A549 (cell line): ENCODE data around the gene IL10RA.

Experiments
- EP300 ChIP-seq, 2 experiments: fragments of >200 bp; sonication (Bioruptor Twin); formaldehyde crosslinking; IDR thresholded peaks; 2 replicates in 1 of 2; 3 replicates in 1 of 2; pipeline ENCODE4 v1.6.1; 2016 to 2017
- RCOR1 ChIP-seq: fragments of 150-350 bp; IDR thresholded peaks from 2 replicates; pipeline ENCODE4 v1.6.1; 2014; ENCODE audit warnings: antibody characterized with exemption, low read length, low read depth

DNA sequence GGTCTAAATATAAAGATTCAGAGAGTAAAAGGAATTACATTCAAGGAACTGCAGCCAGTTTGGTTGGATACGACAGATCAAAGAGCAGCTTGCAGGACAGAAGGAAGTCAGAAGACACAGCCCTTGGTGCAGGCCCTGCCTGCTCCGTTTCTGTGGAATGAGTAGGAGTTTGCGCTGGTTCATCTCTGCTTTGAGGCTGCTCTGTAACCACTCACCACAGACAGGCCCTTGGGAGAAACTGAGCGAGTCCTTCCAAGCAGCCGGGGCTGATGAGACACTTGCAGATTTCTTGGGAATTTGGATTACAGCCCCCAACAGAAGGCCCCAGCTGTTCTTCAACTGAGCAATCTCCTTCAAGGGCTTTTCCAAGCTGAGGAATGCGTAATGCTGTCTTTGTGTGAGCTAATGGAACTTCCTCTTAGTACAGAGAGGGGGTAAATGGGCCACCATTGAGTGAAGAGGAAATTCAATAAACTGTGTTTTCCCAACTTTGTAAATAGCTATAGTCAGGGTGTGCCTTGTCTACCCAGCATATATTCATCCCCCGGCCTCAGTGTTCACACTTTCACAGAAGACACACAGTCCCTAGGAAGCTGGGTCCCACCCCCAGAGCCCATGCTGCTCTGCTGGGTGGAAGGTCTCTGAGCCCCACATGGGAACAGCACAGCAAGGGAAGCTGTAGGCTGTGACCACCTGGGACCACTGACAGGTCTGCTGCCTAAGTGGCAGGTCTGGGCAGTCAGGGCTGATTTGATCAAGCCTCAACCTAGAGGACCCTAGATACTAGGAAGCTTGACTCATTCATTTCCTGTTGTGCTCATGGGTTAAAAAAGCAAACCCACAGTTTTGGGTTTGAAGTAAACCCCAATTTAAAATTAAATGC, 16.6 kb downstream of the IL10RA start:
- TF ChIP-seq EP300 (IDR thresholded peaks at IDR 0.05), result no peak
- no peak for TF ChIP-seq RCOR1
